Stimulated activated naive CD8-positive, alpha-beta T cell treated with anti-CD3 and anti-CD28 coated beads, Interleukin-15, Interleukin-2, amounts not matched to agents 100 ng/mL and 50 ng/mL, for 24 hours (primary cell): ENCODE measurements around the gene INVS.

Experiments used
- H3K27ac Mint-ChIP-seq: one replicate; pipeline ENCODE4 v1.8.0; 2021; ENCODE audit warnings: mild to moderate bottlenecking, mixed read lengths
- H3K27me3 Mint-ChIP-seq: one replicate; pipeline ENCODE4 v1.8.0; 2021; ENCODE audit warnings: mixed read lengths
- H3K36me3 Mint-ChIP-seq: one replicate; pipeline ENCODE4 v1.8.0; 2021; ENCODE audit warnings: low read depth, mixed read lengths
- H3K4me1 Mint-ChIP-seq: one replicate; pipeline ENCODE4 v1.8.0; 2021; ENCODE audit warnings: low read depth, mixed read lengths
- H3K4me3 Mint-ChIP-seq: one replicate; pipeline ENCODE4 v1.8.0; 2021; ENCODE audit warnings: mild to moderate bottlenecking, mixed read lengths
- H3K9me3 Mint-ChIP-seq: one replicate; pipeline ENCODE4 v1.8.0; 2021; ENCODE audit warnings: mixed read lengths

Gene INVS

DNA sequence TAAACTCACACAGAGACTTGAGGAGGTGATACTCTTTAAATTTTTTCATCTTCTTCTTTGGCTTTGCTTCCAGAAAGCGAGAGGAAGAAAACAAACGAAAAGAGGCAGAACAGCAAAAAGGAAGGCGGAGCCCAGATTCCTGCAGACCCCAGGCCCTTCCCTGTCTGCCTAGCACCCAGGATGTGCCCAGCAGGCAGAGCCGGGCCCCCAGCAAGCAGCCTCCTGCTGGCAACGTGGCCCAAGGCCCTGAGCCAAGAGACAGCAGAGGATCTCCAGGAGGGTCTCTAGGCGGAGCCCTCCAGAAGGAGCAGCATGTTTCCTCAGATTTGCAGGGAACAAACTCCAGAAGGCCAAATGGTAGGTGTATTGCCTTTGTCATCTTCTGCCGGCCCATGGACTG lies 185.2 kb downstream of the INVS start:
- Mint-ChIP-seq H3K9me3 (peaks cover 13% of the 10 kb centered on the region), H3K27me3 (no peaks in the 10 kb centered on the region), H3K4me1 (no peaks in the 10 kb centered on the region), H3K36me3 (peaks cover 80% of the 10 kb centered on the region), H3K4me3 (no peak overlapping the region), H3K27ac (no peak overlapping the region)

DNA sequence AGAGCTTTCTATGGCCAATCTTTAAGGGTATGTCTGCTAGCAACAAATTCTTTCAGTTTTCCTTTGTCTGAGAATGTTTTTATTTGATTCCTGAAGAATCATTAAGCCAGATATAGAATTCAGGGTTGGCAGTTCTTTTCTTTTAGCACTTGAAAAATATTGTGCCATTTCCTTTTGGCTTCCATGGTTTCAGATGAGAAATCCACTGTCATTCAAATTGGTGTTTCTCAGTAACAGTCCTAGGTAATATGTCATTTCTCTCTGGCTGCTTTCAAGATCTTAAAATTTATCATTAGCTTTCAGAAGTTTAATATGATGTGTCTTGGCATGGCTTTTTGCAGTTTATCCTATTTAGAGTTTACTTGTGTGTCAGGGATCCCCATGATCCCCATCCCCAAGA lies 186.0 kb downstream of the INVS start:
- Mint-ChIP-seq H3K9me3 (peaks cover 13% of the 10 kb centered on the region), H3K27ac (no peak overlapping the region), H3K4me3 (no peak overlapping the region), H3K36me3 (peaks cover 80% of the 10 kb centered on the region), H3K4me1 (no peaks in the 10 kb centered on the region), H3K27me3 (no peaks in the 10 kb centered on the region)

DNA sequence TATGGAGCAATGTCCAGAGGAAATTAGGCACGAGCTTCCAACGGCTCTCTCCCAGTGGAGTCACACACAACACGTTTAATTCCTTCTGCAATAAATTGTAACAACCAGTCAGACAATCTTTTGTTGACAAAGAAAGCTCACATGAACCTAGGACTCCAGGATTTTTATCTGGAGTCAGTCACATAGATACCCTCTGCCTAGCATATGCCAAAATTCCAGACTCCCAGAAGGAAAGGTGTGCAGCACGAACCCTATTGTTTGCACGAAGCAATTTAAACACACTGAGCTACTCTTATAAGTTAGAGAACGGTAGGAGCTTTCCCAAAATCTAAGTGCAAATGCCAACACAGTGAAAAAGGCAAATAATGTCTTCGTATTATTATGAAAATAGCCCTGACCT lies 186.6 kb downstream of the INVS start:
- no peaks in the 10 kb centered on the region for H3K4me1 Mint-ChIP-seq
- peaks cover 81% of the 10 kb centered on the region for H3K36me3 Mint-ChIP-seq
- no peak overlapping the region for H3K27ac Mint-ChIP-seq
- H3K27me3 Mint-ChIP-seq, result no peaks in the 10 kb centered on the region
- H3K9me3 Mint-ChIP-seq, result peaks cover 13% of the 10 kb centered on the region
- no peak overlapping the region for H3K4me3 Mint-ChIP-seq

DNA sequence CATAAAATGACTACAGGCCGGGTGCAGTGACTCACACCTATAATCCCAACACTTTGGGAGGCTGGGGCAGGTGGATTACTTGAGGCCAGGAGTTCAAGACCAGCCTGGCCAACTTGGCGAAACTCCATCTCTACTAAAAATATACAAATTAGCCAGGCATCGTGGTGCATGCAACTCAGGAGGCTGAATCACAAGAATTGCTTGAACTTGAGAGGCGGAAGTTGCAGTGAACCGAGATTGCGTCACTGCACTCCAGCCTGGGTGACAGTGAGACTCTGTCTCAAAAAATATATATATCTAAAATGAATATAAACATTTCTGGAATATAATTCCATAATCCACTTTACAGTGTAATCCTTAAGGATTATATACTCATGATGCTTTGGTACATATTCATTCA lies 187.2 kb downstream of the INVS start:
- Mint-ChIP-seq H3K27me3 (no peaks in the 10 kb centered on the region), H3K4me3 (no peak overlapping the region), H3K9me3 (peaks cover 13% of the 10 kb centered on the region), H3K27ac (no peak overlapping the region), H3K36me3 (peaks cover 79% of the 10 kb centered on the region), H3K4me1 (no peaks in the 10 kb centered on the region)

DNA sequence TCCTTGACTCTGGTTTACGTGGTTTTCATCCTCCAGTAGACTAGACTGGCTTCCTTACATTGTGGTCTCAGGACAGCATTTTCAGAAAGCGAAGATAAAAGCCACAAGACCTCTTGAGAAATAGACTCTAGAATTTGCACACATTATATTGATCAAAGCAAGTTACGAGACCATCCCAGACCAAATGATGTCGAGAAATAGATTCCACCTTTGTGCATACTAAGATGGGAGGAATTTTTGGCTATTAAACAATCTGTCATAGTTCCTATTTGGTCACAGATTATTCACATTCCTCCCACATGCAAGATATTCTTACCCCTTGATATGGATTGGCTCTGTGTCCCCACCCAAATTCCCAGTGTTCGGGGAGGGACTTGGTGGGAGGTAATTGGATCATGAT lies 188.1 kb downstream of the INVS start:
- Mint-ChIP-seq H3K36me3 (peaks cover 84% of the 10 kb centered on the region), H3K9me3 (peaks cover 13% of the 10 kb centered on the region), H3K4me1 (no peaks in the 10 kb centered on the region), H3K27ac (no peak overlapping the region), H3K4me3 (no peak overlapping the region), H3K27me3 (no peaks in the 10 kb centered on the region)

DNA sequence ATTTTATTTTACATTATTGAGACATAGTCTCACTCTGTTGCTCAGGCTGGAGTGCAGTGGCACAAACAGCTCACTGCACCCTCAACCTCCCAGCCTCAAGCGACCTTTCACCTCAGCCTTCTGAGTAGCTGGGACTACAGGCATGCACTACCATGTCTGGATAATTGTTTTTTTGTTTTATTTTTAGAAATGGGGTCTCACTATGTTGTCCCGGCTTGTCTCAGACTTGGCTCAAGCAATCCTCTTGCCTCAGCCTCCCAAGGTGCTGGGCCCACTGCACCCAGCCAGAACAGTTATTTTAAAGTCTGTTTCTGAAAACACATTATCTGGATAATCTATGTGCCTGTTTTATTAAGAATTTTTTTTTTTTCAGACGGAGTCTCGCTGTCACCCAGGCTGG lies 191.7 kb downstream of the INVS start:
- H3K36me3 Mint-ChIP-seq, result peaks cover 82% of the 10 kb centered on the region

DNA sequence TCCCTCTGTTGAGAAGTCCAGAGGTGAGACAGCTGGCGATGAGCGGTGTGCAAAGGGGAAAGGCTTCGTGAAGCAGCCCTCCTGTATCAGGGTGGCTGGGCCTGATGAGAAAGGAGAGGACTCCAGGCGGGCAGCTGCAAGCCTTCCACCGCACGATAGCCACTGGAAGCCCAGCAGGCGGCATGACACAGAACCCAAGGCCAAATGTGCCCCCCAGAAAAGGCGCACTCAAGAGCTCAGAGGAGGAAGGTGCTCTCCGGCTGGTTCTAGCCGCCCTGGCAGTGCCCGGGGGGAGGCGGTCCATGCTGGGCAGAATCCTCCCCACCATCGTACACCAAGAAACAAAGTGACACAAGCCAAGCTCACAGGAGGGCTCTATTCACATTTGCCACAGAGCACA lies 193.4 kb downstream of the INVS start:
- H3K36me3 Mint-ChIP-seq, result peaks cover 75% of the 10 kb centered on the region
- H3K4me3 Mint-ChIP-seq, result no peak overlapping the region
- H3K9me3 Mint-ChIP-seq, result peaks cover 6% of the 10 kb centered on the region
- H3K4me1 Mint-ChIP-seq, result no peaks in the 10 kb centered on the region
- no peaks in the 10 kb centered on the region for H3K27me3 Mint-ChIP-seq
- no peak overlapping the region for H3K27ac Mint-ChIP-seq

More for the DNA sequence above, 191.7 kb downstream of the INVS start:
- Mint-ChIP-seq H3K27ac (no peak overlapping the region), H3K4me1 (no peaks in the 10 kb centered on the region), H3K9me3 (peaks cover 6% of the 10 kb centered on the region), H3K27me3 (no peaks in the 10 kb centered on the region), H3K4me3 (no peak overlapping the region)

DNA sequence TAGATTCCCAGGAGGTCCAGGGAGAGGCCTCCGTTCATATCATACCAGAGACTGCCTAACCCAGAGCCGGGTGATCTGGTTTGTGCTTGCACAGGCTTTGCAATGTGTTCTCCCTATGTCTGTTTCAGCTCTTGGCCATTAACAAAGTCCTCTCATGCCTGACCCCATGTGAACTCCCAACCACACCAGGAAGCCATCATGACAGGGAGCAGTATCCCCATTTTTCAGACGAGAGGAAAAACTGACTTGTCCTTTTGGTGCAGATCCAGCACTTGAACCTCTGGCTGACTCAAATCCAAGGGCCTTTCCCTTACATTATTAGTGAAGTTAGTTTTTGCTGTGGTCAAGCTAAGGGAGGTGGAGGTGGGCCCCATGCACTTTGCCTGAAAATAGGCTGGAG lies 195.3 kb downstream of the INVS start:
- Mint-ChIP-seq H3K4me3 (no peak overlapping the region), H3K27me3 (no peaks in the 10 kb centered on the region), H3K27ac (no peak overlapping the region), H3K4me1 (no peaks in the 10 kb centered on the region), H3K36me3 (peaks cover 74% of the 10 kb centered on the region), H3K9me3 (no peaks in the 10 kb centered on the region)

DNA sequence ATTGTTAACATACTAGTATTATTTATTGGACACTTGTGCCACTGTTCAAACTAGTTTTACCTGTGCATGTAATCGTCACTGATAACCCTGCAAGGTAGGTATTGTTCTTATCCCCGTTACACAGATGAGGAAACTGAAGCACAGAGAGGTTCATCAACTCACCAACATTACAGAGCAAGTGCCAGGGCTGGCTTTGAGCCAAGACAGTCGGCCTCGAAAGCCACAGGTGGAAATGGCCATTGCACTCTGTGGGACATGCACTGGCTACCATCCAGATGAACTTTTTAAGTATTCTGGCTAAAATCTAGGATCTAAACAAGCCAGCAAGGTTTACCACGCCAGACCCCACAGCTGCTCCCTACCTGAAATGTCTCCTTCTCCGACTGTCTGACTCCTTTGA lies 195.8 kb downstream of the INVS start:
- no peaks in the 10 kb centered on the region for H3K4me1 Mint-ChIP-seq
- no peaks in the 10 kb centered on the region for H3K9me3 Mint-ChIP-seq
- peaks cover 74% of the 10 kb centered on the region for H3K36me3 Mint-ChIP-seq
- no peak overlapping the region for H3K27ac Mint-ChIP-seq
- no peak overlapping the region for H3K4me3 Mint-ChIP-seq
- no peaks in the 10 kb centered on the region for H3K27me3 Mint-ChIP-seq

DNA sequence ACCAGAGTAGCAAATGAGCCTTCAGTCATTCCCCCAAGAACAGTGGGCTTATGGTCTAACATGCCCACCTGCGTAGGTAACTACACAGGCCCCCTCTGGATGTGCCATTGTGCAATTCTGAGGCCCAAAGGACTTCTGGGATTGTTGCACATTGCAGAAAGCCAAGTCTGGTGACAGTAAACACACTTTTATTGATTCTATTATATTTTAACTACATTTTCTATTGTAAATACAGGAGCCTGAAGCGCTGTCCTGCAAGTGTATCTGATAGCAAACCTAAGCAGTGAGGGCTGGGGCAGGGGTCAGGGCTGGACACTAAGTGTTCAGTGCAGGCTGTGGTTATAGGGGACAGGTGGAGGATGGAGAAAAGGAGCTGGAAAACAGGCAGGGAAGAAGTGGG lies 196.2 kb downstream of the INVS start:
- Mint-ChIP-seq H3K4me1 (no peaks in the 10 kb centered on the region), H3K27ac (no peak overlapping the region), H3K9me3 (no peaks in the 10 kb centered on the region), H3K4me3 (no peak overlapping the region), H3K27me3 (no peaks in the 10 kb centered on the region), H3K36me3 (peaks cover 74% of the 10 kb centered on the region)

DNA sequence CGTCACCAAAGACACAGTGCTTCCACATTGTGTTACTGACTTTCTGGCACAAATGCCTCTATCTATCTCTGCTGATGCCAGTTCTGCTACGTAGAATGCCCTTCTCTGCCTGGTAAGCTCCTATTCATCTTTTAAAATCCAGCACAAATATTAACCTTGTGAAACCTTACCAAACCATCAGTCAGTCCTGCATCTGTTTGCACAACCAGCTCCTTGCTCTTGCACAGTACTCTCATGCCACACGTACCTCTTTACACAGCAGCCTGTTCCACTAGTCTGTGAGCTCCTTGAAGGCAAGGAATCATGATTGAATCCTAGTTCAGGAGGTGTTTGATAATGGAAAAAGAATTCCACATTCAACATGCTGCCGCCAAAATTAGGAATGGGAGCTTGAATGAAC lies 197.4 kb downstream of the INVS start:
- Mint-ChIP-seq H3K9me3 (no peaks in the 10 kb centered on the region), H3K27ac (no peak overlapping the region), H3K27me3 (no peaks in the 10 kb centered on the region), H3K36me3 (peaks cover 81% of the 10 kb centered on the region), H3K4me1 (no peaks in the 10 kb centered on the region), H3K4me3 (no peak overlapping the region)

DNA sequence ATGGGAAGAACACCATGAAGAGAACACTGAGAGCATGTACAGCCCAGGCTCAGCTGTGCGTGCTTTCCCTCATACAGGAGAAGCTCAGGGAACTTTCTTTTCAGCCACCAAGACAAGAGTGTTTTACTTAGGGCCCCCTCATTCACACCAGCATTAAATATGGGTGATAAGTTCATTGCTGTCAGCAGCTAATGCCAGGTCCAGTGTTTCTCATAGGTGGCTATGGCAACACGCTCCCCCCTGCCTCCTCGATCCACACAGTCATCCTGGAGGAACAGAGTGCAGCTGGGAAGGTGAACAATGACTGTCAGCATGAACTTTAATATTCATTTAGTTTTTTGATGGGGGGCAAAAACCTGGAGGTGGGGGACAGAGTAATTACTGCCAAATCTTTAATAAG lies 199.3 kb downstream of the INVS start:
- H3K4me3 Mint-ChIP-seq, result no peak overlapping the region
- no peak overlapping the region for H3K27ac Mint-ChIP-seq
- H3K4me1 Mint-ChIP-seq, result no peaks in the 10 kb centered on the region

DNA sequence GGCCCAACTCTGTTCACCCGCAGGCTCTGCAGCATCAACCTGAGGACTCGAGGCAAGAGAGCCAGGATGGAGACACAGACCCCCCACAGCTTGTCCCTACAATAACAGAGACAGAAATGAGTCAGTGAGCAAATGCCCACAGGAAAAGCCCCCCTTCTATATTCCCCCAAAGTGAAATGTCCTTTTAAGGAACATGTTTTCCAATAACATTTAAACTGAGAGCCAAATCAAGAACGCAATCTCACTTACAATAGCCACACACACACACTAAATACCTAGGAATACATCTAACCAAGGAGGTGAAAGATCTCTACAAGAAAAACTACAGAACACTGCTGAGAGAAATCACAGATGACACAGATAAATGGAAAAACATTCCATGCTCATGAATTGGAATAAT lies 204.7 kb downstream of the INVS start:
- peaks cover 99% of the 10 kb centered on the region for H3K36me3 Mint-ChIP-seq
- H3K4me1 Mint-ChIP-seq, result no peaks in the 10 kb centered on the region
- no peaks in the 10 kb centered on the region for H3K9me3 Mint-ChIP-seq
- H3K4me3 Mint-ChIP-seq, result no peak overlapping the region
- H3K27ac Mint-ChIP-seq, result peak overlapping the region; percentile 68
- H3K27me3 Mint-ChIP-seq, result no peaks in the 10 kb centered on the region

More for the DNA sequence above, 199.3 kb downstream of the INVS start:
- H3K9me3 Mint-ChIP-seq, result no peaks in the 10 kb centered on the region
- peaks cover 84% of the 10 kb centered on the region for H3K36me3 Mint-ChIP-seq
- no peaks in the 10 kb centered on the region for H3K27me3 Mint-ChIP-seq

DNA sequence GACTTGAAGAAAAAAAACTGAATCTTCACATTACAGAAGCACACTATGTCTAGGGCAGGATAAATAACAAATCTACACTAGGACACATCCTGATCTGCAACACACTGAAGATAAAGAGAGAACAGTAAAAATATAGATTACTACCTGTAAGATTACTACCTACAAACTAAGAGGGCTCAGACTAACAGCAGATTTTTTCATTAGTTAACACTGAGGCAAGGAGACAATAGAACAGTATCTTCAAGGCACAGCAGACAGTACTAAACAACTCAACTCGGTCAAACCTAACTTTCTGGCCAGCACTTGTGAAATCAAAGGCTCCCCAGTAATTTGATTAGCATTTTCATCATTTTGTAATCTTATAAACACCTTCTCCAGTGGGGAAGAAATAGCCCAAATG lies 207.2 kb downstream of the INVS start:
- Mint-ChIP-seq H3K27ac (peak overlapping the region; percentile 12), H3K4me1 (peaks cover 5% of the 10 kb centered on the region), H3K4me3 (no peak overlapping the region), H3K36me3 (peaks cover 99% of the 10 kb centered on the region), H3K9me3 (no peaks in the 10 kb centered on the region), H3K27me3 (no peaks in the 10 kb centered on the region)

DNA sequence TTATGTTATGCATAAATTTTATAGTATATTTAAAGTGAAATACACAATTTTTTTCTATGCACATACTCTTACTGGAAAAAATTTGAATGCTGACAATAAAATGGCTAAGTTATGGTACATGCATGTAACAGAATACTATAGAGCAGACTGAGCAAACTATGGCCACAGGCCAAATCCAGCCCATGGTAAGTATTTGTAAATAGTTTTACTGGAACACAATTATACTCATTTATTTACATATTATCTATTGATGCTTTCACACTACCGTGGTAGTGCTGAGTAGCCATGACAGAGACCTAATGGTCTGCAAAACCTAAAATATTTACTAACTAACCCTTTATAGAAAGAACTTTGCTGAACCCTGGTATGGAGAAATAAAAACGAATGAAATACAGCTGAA lies 208.0 kb downstream of the INVS start:
- no peaks in the 10 kb centered on the region for H3K9me3 Mint-ChIP-seq
- no peak overlapping the region for H3K27ac Mint-ChIP-seq
- peaks cover 99% of the 10 kb centered on the region for H3K36me3 Mint-ChIP-seq
- H3K27me3 Mint-ChIP-seq, result no peaks in the 10 kb centered on the region
- peaks cover 12% of the 10 kb centered on the region for H3K4me1 Mint-ChIP-seq
- no peak overlapping the region for H3K4me3 Mint-ChIP-seq

DNA sequence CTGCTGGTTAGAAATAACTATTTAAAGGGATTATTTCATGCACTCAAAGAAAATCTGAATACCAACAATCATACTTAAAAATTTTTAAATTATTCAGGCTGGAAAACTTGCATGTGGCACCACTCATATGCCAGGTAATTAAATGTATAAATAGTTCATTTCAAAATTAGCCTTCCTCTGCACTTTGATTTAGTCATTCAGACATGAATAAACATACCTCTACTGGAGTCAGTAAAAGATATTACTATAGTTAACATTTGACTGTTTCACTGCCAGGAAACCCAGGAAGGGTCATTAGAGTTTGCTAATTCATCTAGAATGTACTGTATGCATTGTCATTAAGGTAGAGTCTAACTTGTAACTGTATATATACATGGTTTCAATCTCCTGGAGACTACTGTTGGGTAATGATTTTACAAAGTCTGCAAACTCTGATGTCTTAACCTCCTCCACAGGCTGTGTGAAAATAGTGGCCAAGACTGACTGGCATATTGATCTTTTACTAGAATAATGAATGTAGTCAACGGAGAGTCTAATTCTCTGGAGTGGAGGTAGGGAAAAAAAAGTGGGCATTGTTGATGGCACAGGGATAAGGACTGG lies 210.0 kb downstream of the INVS start:
- H3K4me1 Mint-ChIP-seq, result peaks cover 12% of the 10 kb centered on the region
- H3K27me3 Mint-ChIP-seq, result no peaks in the 10 kb centered on the region
- H3K9me3 Mint-ChIP-seq, result no peaks in the 10 kb centered on the region
- H3K4me3 Mint-ChIP-seq, result no peak overlapping the region
- H3K36me3 Mint-ChIP-seq, result peaks cover 89% of the 10 kb centered on the region
- no peak overlapping the region for H3K27ac Mint-ChIP-seq
